Panc1 (cell line): Measurements from ENCODE around the gene RYK. TPM values are rescaled to one million over a fixed set of nuclear protein-coding genes. Genes with fewer than 3 reads are reported as not detected.
A peak's percentile ranks its signal among the peaks of the same experiment; 100 is the strongest.

ENCODE experiments used
- ATAC-seq: fragments of 200-7000 bp; cut with Tn5 transposase; 2 replicates; pipeline ENCODE4 v1.9.1; 2020; ENCODE audit warnings: mild to moderate bottlenecking, moderate library complexity
- BruUV-seq: library from RNA; stranded (reverse); fragments of 400-500 nt; replicated peaks from 2 replicates; lab custom pipeline; 2021; lab: Mats Ljungman, UMichigan
- CTCF ChIA-PET: fragments of 300-600 bp; sonication (Branson Sonifier 250); formaldehyde crosslinking; loops from one replicate; lab custom pipeline; 2022; ENCODE audit warnings: antibody characterized with exemption; lab: Charles Lee
- POLR2A ChIA-PET: fragments of 300-600 bp; sonication (Branson Sonifier 250); formaldehyde crosslinking; loops from one replicate; lab custom pipeline; 2022; ENCODE audit warnings: antibody characterized with exemption; lab: Charles Lee
- DNase-seq: peaks from one replicate; pipeline ENCODE4 v3.0.0-alpha.2; 2010; ENCODE audit warnings: low read depth, low spot score
- H3K27ac ChIP-seq: 2 replicates; pipeline ENCODE4 v1.5.1; 2011; ENCODE audit warnings: mild to moderate bottlenecking, low read length, inconsistent platforms
- H3K27me3 ChIP-seq: fragments of 200-500 bp; sonication (Bioruptor generic); 2 replicates; pipeline ENCODE4 v1.6.0; 2014; ENCODE audit warnings: low read length, inconsistent platforms; ENCODE audit not compliant: control insufficient read depth, insufficient read depth
- H3K36me3 ChIP-seq: fragments of 200-500 bp; sonication (Bioruptor generic); 2 replicates; pipeline ENCODE4 v1.5.1; 2014; ENCODE audit warnings: inconsistent platforms, mild to moderate bottlenecking, low read length, moderate library complexity; ENCODE audit not compliant: control insufficient read depth, insufficient read depth
- H3K4me1 ChIP-seq: 2 replicates; pipeline ENCODE4 v1.5.1; 2011; ENCODE audit warnings: inconsistent platforms, mild to moderate bottlenecking, low read length, moderate library complexity; ENCODE audit not compliant: control insufficient read depth, insufficient read depth
- H3K4me3 ChIP-seq, 2 experiments: 2 replicates each; pipeline ENCODE4 v1.5.1; 2011 to 2012; ENCODE audit warnings: low read depth in 2 of 2, low read length in 2 of 2, mild to moderate bottlenecking in 2 of 2, inconsistent platforms in 1 of 2, moderate library complexity in 1 of 2
- H3K9me3 ChIP-seq: fragments of 200-500 bp; sonication (Bioruptor generic); 2 replicates; pipeline ENCODE4 v1.5.1; 2014; ENCODE audit warnings: low read depth, mild to moderate bottlenecking, inconsistent platforms, low read length, moderate library complexity; ENCODE audit not compliant: control insufficient read depth, insufficient read depth
- CTCF ChIP-seq: fragments of 450-650 bp; IDR thresholded peaks from 2 replicates; pipeline ENCODE4 v1.5.1; 2017; ENCODE audit warnings: mild to moderate bottlenecking
- POLR2AphosphoS5 ChIP-seq: IDR thresholded peaks from 2 replicates; pipeline ENCODE4 v1.6.1; 2012; ENCODE audit warnings: mild to moderate bottlenecking, low read depth, low read length, moderate library complexity
- SIN3A ChIP-seq: IDR thresholded peaks from 2 replicates; pipeline ENCODE4 v1.6.1; 2012; ENCODE audit warnings: low read depth, mild to moderate bottlenecking, low read length, moderate library complexity, borderline replicate concordance; ENCODE audit not compliant: insufficient read depth
- TCF7L2 ChIP-seq: IDR thresholded peaks from 2 replicates; pipeline ENCODE4 v1.6.1; 2011; ENCODE audit warnings: mild to moderate bottlenecking, low read depth, low read length, inconsistent platforms
- in situ Hi-C: cut with HindIII; loops from 2 replicates; pipeline ENCODE4 v1.10.0; 2016; ENCODE audit warnings: low sequenced_read_pairs, low pct_unique_long_range_greater_than_20kb
- intact Hi-C: fragments of 100-400 bp; cut with micrococcal nuclease; formaldehyde crosslinking; loops from one replicate; pipeline ENCODE4 v1.10.0; 2022; ENCODE audit not compliant: unreplicated experiment
- total RNA-seq: library from RNA; stranded (reverse); gene quantifications from one replicate; pipeline ENCODE4 v1.2.1, GENCODE V29; 2021; ENCODE audit not compliant: unreplicated experiment
- TF ChIP-seq, protein P1 (sequence below), 2 experiments: IDR thresholded peaks; 2 replicates each; pipeline ENCODE4 v1.6.1; 2011 to 2012; ENCODE audit warnings: low read depth in 2 of 2, control low read depth in 1 of 2, low read length in 1 of 2, mild to moderate bottlenecking in 1 of 2, moderate library complexity in 1 of 2; ENCODE audit not compliant: insufficient read depth in 1 of 2

Gene RYK
- total RNA-seq, 1 experiment from 2014 or later, result 82.7 TPM

GRCh38 chr3:134132961-134133360 is 117.7 kb downstream of the RYK start:
- peaks cover 11% of the 10 kb centered on the region for H3K9me3 ChIP-seq
- H3K27ac ChIP-seq, result no peak overlapping the region
- H3K4me3 ChIP-seq, result no peak overlapping the region
- no peaks in the 10 kb centered on the region for H3K27me3 ChIP-seq
- TF ChIP-seq POLR2AphosphoS5 (no peak), TCF7L2 (no peak), SIN3A (no peak), CTCF (no peak)
- TF ChIP-seq, protein P1, sequence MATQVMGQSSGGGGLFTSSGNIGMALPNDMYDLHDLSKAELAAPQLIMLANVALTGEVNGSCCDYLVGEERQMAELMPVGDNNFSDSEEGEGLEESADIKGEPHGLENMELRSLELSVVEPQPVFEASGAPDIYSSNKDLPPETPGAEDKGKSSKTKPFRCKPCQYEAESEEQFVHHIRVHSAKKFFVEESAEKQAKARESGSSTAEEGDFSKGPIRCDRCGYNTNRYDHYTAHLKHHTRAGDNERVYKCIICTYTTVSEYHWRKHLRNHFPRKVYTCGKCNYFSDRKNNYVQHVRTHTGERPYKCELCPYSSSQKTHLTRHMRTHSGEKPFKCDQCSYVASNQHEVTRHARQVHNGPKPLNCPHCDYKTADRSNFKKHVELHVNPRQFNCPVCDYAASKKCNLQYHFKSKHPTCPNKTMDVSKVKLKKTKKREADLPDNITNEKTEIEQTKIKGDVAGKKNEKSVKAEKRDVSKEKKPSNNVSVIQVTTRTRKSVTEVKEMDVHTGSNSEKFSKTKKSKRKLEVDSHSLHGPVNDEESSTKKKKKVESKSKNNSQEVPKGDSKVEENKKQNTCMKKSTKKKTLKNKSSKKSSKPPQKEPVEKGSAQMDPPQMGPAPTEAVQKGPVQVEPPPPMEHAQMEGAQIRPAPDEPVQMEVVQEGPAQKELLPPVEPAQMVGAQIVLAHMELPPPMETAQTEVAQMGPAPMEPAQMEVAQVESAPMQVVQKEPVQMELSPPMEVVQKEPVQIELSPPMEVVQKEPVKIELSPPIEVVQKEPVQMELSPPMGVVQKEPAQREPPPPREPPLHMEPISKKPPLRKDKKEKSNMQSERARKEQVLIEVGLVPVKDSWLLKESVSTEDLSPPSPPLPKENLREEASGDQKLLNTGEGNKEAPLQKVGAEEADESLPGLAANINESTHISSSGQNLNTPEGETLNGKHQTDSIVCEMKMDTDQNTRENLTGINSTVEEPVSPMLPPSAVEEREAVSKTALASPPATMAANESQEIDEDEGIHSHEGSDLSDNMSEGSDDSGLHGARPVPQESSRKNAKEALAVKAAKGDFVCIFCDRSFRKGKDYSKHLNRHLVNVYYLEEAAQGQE (IDR thresholded peaks at IDR 0.05; ENCODE audit: insufficient read depth in 1 of 2, low read depth in 2 of 2, low read length in 1 of 2), result no peak
- ATAC-seq, result no peak
- ChIA-PET POLR2A (no interaction called here), CTCF (no interaction called here)
- intact Hi-C loops (no loop called here), in situ Hi-C loops (no loop called here)
- DNase-seq, result no peak
- H3K36me3 ChIP-seq, result no peaks in the 10 kb centered on the region
- BruUV-seq, result no TSS peak
- H3K4me1 ChIP-seq, result no peaks in the 10 kb centered on the region

DNA sequence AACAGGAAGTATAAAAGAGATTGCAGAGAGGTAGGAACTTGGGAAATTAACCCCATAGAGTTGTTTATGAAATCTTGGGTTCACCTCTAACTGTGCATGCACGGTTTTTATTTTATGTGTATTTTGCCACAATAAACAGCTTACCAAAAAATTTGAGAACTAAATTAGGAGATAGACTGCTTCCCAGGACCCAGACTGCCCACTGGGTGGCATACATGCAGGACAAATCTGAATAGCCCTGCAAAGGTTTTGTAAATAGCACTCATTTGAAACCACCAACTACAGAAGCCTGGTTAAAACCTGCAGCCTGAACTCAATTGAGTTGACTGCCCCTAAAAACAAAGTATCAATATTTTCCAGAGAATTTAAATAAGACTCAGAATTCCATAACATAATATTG is 124.5 kb downstream of the RYK start:
- in situ Hi-C loops, result no loop called here
- Histone ChIP-seq H3K27ac (no peak overlapping the region), H3K9me3 (peaks cover 19% of the 10 kb centered on the region), H3K36me3 (no peaks in the 10 kb centered on the region), H3K4me3 (no peak overlapping the region), H3K4me1 (no peaks in the 10 kb centered on the region), H3K27me3 (no peaks in the 10 kb centered on the region)
- ATAC-seq (peak; percentile 63; the same call in 1 of the 2 replicates), DNase-seq (no peak)
- ChIA-PET POLR2A (no interaction called here), CTCF (no interaction called here)
- TF ChIP-seq, protein P1 (IDR thresholded peaks at IDR 0.05; ENCODE audit: insufficient read depth in 1 of 2, low read depth in 2 of 2, low read length in 1 of 2), result no peak
- TF ChIP-seq POLR2AphosphoS5 (no peak), TCF7L2 (no peak), CTCF (peak; percentile 57), SIN3A (no peak)
- intact Hi-C loops, result no loop called here
- BruUV-seq, result no TSS peak
